ENCODE data around the gene KLHL12. TPM values are rescaled to one million over a fixed set of nuclear protein-coding genes. Genes with fewer than 3 reads are reported as not detected.

Gene KLHL12
- total RNA-seq, 4 donors from 2014 or later = 11.7 to 15.7 (median 15.0) TPM

DNA sequence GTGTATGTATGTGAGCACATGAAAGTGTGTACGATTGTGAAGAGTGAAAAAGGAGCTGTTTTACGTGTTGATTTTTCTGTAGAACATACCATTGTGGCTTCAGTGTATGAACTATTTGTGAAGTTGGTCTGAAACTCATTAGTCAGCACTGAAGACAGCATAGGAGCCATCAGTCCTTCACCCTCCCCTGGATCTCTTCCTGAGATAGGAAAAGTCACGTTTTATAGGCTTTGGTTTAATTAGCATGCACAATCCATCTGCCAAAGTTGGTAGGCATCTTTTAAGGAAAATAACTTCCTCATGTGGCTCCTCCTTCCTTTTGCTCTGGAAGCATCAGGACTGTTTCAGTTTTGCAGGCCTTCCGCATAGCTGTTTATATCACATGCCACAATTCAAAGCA lies 36.6 kb downstream of the KLHL12 start:
- intact Hi-C loops (cut with DNase I; ENCODE audit: low total_unique reads) = no loop called here
- no peak for DNase-seq (ENCODE audit: low spot score in 2 of 2)
- TF ChIP-seq POLR2A (IDR thresholded peaks at IDR 0.05) = no peak
- TF ChIP-seq, protein P1, sequence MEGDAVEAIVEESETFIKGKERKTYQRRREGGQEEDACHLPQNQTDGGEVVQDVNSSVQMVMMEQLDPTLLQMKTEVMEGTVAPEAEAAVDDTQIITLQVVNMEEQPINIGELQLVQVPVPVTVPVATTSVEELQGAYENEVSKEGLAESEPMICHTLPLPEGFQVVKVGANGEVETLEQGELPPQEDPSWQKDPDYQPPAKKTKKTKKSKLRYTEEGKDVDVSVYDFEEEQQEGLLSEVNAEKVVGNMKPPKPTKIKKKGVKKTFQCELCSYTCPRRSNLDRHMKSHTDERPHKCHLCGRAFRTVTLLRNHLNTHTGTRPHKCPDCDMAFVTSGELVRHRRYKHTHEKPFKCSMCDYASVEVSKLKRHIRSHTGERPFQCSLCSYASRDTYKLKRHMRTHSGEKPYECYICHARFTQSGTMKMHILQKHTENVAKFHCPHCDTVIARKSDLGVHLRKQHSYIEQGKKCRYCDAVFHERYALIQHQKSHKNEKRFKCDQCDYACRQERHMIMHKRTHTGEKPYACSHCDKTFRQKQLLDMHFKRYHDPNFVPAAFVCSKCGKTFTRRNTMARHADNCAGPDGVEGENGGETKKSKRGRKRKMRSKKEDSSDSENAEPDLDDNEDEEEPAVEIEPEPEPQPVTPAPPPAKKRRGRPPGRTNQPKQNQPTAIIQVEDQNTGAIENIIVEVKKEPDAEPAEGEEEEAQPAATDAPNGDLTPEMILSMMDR (IDR thresholded peaks at IDR 0.05) = no peak
- 61 to 65% methylated on average over 4 of the region's 4 CpGs for WGBS, 2 donors
- H3K4me3 ChIP-seq (ENCODE audit: low read depth, poor library complexity, severe bottlenecking) = no peak overlapping the region

DNA sequence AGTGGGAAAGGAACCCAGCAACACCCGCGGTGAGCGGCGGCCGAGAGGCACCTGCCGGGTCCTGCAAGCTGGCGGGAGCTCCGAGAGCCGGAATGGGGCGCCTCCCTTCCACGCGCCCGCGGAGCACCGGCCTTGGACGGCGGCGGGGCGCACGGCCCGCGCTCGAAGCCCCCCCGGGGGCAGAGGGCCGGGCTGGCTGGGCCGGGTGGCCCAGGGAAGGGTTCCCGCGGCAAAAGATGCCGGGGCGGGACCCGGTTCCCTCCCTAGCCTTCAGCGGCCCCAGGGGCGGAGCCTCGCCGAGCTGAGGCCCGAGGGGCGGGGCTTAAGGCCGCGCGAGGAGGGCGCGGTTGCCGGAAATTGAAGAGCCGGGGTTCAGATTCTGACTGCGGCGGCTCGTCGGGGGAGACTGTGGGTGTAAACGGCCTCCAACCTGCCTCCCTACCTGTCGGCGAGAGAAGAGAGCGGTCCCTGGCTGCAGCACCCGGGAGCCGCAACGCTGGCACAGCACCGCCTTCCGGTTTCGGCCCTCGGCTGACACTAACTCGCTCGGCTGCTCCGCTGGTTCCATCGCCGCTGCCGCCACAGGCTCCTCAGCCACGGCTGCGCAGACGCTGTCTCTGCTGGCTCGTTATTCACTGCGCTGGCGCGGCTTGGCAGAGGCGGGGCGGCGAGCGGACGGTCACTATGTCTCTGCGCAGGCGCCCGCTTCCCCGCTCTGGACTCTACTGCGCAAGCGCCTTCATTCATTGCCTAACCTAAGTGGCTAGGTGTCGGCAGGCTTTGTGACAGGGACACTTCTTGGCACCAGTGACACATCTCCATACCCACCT lies 38.3 kb downstream of the KLHL12 start, which contains the start of gene RABIF:
Gene RABIF (minus strand): TSS at position 619 of the 830 bp plus-strand sequence. CDS start 51 bp downstream, at position 568.
- peak within 1 kb of the TSS; percentile 79 for H3K4me3 ChIP-seq (ENCODE audit: low read depth, poor library complexity, severe bottlenecking)
- DNase-seq (ENCODE audit: low spot score in 2 of 2) = peak; percentile 95 to 99
- TF ChIP-seq POLR2A (IDR thresholded peaks at IDR 0.05) = no peak
- TF ChIP-seq, protein P1 (IDR thresholded peaks at IDR 0.05) = no peak
- intact Hi-C loops (cut with DNase I; ENCODE audit: low total_unique reads) = no loop called here
- 0 to 1% methylated on average over 47 to 53 of the region's 84 CpGs for WGBS, 2 donors

DNA sequence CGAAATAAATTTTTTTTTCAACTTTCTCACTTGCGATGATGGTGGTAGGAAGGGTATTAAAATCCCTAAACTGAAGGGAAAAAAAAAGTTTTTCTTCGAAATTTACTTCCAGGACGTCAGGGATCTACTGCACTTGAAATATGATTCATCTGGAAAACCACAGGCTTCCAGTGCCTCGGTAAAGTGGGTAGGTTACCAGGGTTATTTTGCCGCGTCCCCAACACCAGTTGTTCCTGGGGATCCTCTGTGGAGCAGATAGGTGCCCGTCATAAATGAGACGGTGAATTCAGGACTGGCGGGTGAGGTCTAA lies 38.9 kb downstream of the KLHL12 start:
- intact Hi-C loops (cut with DNase I; ENCODE audit: low total_unique reads) = no loop called here
- TF ChIP-seq, protein P1 (IDR thresholded peaks at IDR 0.05) = no peak
- TF ChIP-seq POLR2A (IDR thresholded peaks at IDR 0.05) = no peak
- DNase-seq (ENCODE audit: low spot score in 2 of 2) = no peak
- 1% methylated on average over 10 of the region's 10 CpGs for WGBS, 2 donors
- H3K4me3 ChIP-seq (ENCODE audit: low read depth, poor library complexity, severe bottlenecking) = peak overlapping the region; percentile 79

DNA sequence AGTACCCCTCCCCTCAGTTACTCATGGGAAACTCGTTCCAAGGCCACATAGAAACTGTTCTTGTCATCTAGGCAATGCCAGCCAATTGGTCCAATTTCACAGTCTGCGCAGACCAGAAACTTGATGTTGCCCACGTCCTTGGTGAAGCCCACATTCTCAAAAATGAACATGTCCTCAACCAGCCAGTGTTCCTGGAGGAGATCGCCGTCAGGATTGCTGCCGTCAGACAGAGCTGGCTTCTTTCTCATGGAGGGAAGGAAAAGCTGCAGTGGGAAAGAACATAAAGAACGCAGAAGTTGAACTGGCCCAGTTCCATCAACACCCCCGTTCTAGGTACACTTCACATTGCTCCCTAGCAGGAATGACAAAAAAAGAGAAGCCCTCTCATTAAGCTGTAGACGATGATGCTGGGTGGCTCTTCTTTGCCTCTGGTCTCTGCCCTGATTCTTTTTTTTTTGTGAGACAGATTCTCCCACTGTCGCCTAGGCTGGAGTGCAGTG lies 46.0 kb downstream of the KLHL12 start:
- H3K4me3 ChIP-seq (ENCODE audit: low read depth, poor library complexity, severe bottlenecking) = no peak overlapping the region
- TF ChIP-seq POLR2A (IDR thresholded peaks at IDR 0.05) = no peak
- TF ChIP-seq, protein P1 (IDR thresholded peaks at IDR 0.05) = no peak
- 94 to 95% methylated on average over 10 of the region's 10 CpGs for WGBS, 2 donors
- no peak for DNase-seq (ENCODE audit: low spot score in 2 of 2)
- intact Hi-C loops (cut with DNase I; ENCODE audit: low total_unique reads) = no loop called here

DNA sequence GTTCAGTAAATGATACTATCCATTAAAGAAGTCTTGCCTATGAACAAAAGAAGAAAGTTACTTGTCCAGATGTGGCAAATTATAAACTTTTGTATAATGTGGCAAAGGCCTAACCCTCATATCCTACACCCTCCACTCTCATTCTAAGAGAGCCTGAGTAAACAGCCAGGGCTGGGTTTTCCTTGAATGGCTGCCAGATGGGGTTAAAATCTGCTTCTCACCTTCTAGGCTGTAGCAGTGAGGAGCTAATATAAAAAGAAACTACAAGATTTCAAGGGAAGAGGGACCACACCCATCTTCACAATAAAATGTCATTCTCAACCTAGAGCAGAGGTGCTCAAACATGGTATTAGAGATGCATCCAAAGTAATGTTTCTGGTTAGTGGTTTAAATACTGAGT lies 47.0 kb downstream of the KLHL12 start:
- H3K4me3 ChIP-seq (ENCODE audit: low read depth, poor library complexity, severe bottlenecking) = no peak overlapping the region
- intact Hi-C loops (cut with DNase I; ENCODE audit: low total_unique reads) = no loop called here
- no peak for TF ChIP-seq POLR2A (IDR thresholded peaks at IDR 0.05)
- DNase-seq (ENCODE audit: low spot score in 2 of 2) = no peak

- 92 to 96% methylated on average over 1 of the region's 1 CpG for WGBS, 2 donors
- intact Hi-C loops (cut with DNase I; ENCODE audit: low total_unique reads) = no loop called here
- no peak for DNase-seq (ENCODE audit: low spot score in 2 of 2)
- H3K4me3 ChIP-seq (ENCODE audit: low read depth, poor library complexity, severe bottlenecking) = no peak overlapping the region
- TF ChIP-seq, protein P1 (IDR thresholded peaks at IDR 0.05) = no peak
- no peak for TF ChIP-seq POLR2A (IDR thresholded peaks at IDR 0.05)
Observed at GRCh38 chr1:202879128-202879527, 47.9 kb downstream of the KLHL12 start.

All from lower leg skin (tissue), 4 donors.